Motor neuron (in vitro differentiated cells): Measurements from ENCODE around the gene F7. TPM values are rescaled to one million over a fixed set of nuclear protein-coding genes. Genes with fewer than 3 reads are reported as not detected.
A peak's percentile ranks its signal among the peaks of the same experiment; 100 is the strongest.
"Not testable (repeated sequence)": the region's sequence is repeated elsewhere in the genome, so short reads cannot be mapped to it uniquely, and the experiment has no call there.

Experiments
- ATAC-seq, 8 experiments: fragments of 200-7000 bp; cut with Tn5 transposase; replicated peaks in 6 of 8; 2 replicates each; pipeline ENCODE4 v1.8.0; 2021; ENCODE audit warnings: mild to moderate bottlenecking in 8 of 8, moderate library complexity in 8 of 8
- H3K27ac ChIP-seq, 2 donors: fragments of 250-450 bp; sonication (Bioruptor Pico); 2 replicates each; pipeline ENCODE4 v1.9.0; 2021; ENCODE audit warnings: antibody characterized with exemption in 2 of 2, mild to moderate bottlenecking in 2 of 2, moderate library complexity in 1 of 2
- H3K4me1 ChIP-seq, 2 donors: fragments of 250-450 bp; sonication (Bioruptor Pico); replicated peaks in 1 of 2; 2 replicates each; pipeline ENCODE4 v1.6.1; 2021; ENCODE audit warnings: antibody characterized with exemption in 2 of 2, mild to moderate bottlenecking in 2 of 2, moderate library complexity in 1 of 2
- H3K4me3 ChIP-seq, 5 donors: fragments of 250-450 bp; sonication (Bioruptor Pico); 2 replicates each; pipeline ENCODE4 v1.9.0; 2021; ENCODE audit warnings: antibody characterized with exemption in 5 of 5, mild to moderate bottlenecking in 5 of 5, moderate library complexity in 4 of 5
- WGBS, 10 experiments: fragments of 450-650 bp; shearing (Covaris generic); methylation state at CpG; one replicate each; pipeline ENCODE4 v1.0.0; 2022; 5-methylcytosine and 5-hydroxymethylcytosine counted together
- in situ Hi-C, 9 experiments: fragments of 400-800 bp; cut with MboI; loops; one replicate each; pipeline ENCODE4 v1.15.0; 2021; ENCODE audit warnings: low sequenced_read_pairs in 9 of 9, low pct_unique_long_range_greater_than_20kb in 2 of 9; ENCODE audit not compliant: unreplicated experiment in 9 of 9
- total RNA-seq, 8 experiments: library from RNA; unstranded; fragments of 300-600 nt; gene quantifications; 2 replicates each; pipeline versions ENCODE4 v1.2.3 to v1.2.4, GENCODE V29; 2022

F7 gene
- total RNA-seq, 8 experiments from 2014 or later = 0.14 to 0.76 (median 0.28) TPM

- no peak overlapping the region for H3K4me3 ChIP-seq
- no peaks in the 10 kb centered on the region for H3K4me1 ChIP-seq
- WGBS, 10 experiments = 40 to 100% (median 94%) methylated on average over 1 to 12 of the region's 39 CpGs; no CpG with 5 or more reads in 4 of the 10 experiments
- no peak overlapping the region for H3K27ac ChIP-seq
- no peak for ATAC-seq
- in situ Hi-C loops = no loop called here
Measured at GRCh38 chr13:113076681-113077401, 28.8 kb upstream of the F7 start.

- Histone ChIP-seq H3K4me1 (no peaks in the 10 kb centered on the region), H3K4me3 (no peak overlapping the region), H3K27ac (no peak overlapping the region)
- in situ Hi-C loops = no loop called here
- no peak for ATAC-seq
- WGBS, 10 experiments = 88 to 100% (median 100%) methylated on average over 1 to 5 of the region's 20 CpGs; no CpG with 5 or more reads in 7 of the 10 experiments
Measured at GRCh38 chr13:113077566-113077952, 28.0 kb upstream of the F7 start.

GRCh38 chr13:113077953-113078901 is 27.4 kb upstream of the F7 start:
- 80 to 100% (median 87%) methylated on average over 1 to 7 of the region's 42 CpGs; no CpG with 5 or more reads in 5 of the 10 experiments for WGBS, 10 experiments
- no peak for ATAC-seq
- Histone ChIP-seq H3K27ac (no peak overlapping the region), H3K4me1 (no peaks in the 10 kb centered on the region), H3K4me3 (no peak overlapping the region)
- in situ Hi-C loops = no loop called here

GRCh38 chr13:113078902-113079780 is 26.4 kb upstream of the F7 start:
- peaks cover 2 to 7% of the 10 kb centered on the region in 2 donors for H3K4me1 ChIP-seq
- H3K27ac ChIP-seq = no peak overlapping the region
- WGBS, 10 experiments = 24 to 100% (median 70%) methylated on average over 1 to 10 of the region's 27 CpGs; no CpG with 5 or more reads in 4 of the 10 experiments
- no peak overlapping the region for H3K4me3 ChIP-seq
- in situ Hi-C loops = no loop called here
- no peak for ATAC-seq

- in situ Hi-C loops, ATAC-seq, H3K4me1 ChIP-seq, H3K4me3 ChIP-seq, H3K27ac ChIP-seq: not testable (repeated sequence)
- 40 to 90% (median 40%) methylated on average over 1 to 2 of the region's 9 CpGs; no CpG with 5 or more reads in 7 of the 10 experiments for WGBS, 10 experiments
Measured at GRCh38 chr13:113079781-113080080, 25.9 kb upstream of the F7 start.

- no peak overlapping the region for H3K27ac ChIP-seq
- in situ Hi-C loops = no loop called here
- 27 to 96% (median 80%) methylated on average over 1 to 5 of the region's 18 CpGs; no CpG with 5 or more reads in 7 of the 10 experiments for WGBS, 10 experiments
Measured at GRCh38 chr13:113080361-113080831, 25.2 kb upstream of the F7 start.

GRCh38 chr13:113080901-113081521 is 24.6 kb upstream of the F7 start:
- WGBS, 10 experiments = 52 to 80% methylated on average over 5 to 6 of the region's 25 CpGs; no CpG with 5 or more reads in 8 of the 10 experiments
- in situ Hi-C loops = no loop called here
- ATAC-seq = no peak
- H3K27ac ChIP-seq = no peak overlapping the region
- H3K4me1 ChIP-seq = peaks cover 2 to 9% of the 10 kb centered on the region in 2 donors
- H3K4me3 ChIP-seq = no peak overlapping the region

More at GRCh38 chr13:113080361-113080831, 25.2 kb upstream of the F7 start:
- Histone ChIP-seq H3K4me1 (peaks cover 2 to 9% of the 10 kb centered on the region in 2 donors), H3K4me3 (no peak overlapping the region)
- ATAC-seq = no peak

GRCh38 chr13:113082198-113083021 is 23.2 kb upstream of the F7 start:
- no peak for ATAC-seq

GRCh38 chr13:113083022-113083373 is 22.6 kb upstream of the F7 start:
- Histone ChIP-seq H3K27ac (no peak overlapping the region), H3K4me3 (no peak overlapping the region), H3K4me1 (peaks cover 2 to 9% of the 10 kb centered on the region in 2 donors)
- in situ Hi-C loops = no loop called here
- ATAC-seq = no peak
- WGBS, 10 experiments = 0 to 90% (median 78%) methylated on average over 1 to 6 of the region's 10 CpGs; no CpG with 5 or more reads in 6 of the 10 experiments

More at GRCh38 chr13:113082198-113083021, 23.2 kb upstream of the F7 start:
- H3K27ac ChIP-seq = no peak overlapping the region
- H3K4me3 ChIP-seq = no peak overlapping the region
- peaks cover 2 to 9% of the 10 kb centered on the region in 2 donors for H3K4me1 ChIP-seq
- in situ Hi-C loops = no loop called here
- WGBS, 10 experiments = 60 to 92% methylated on average over 2 to 7 of the region's 26 CpGs; no CpG with 5 or more reads in 8 of the 10 experiments

GRCh38 chr13:113083402-113084061 is 22.1 kb upstream of the F7 start:
- H3K4me3 ChIP-seq = no peak overlapping the region
- H3K4me1 ChIP-seq = peaks cover 2 to 9% of the 10 kb centered on the region in 2 donors
- H3K27ac ChIP-seq = no peak overlapping the region
- ATAC-seq = peak; percentile 63 to 98 (median 79)
- WGBS, 10 experiments = 0 to 87% (median 62%) methylated on average over 1 to 10 of the region's 18 CpGs; no CpG with 5 or more reads in 4 of the 10 experiments
- in situ Hi-C loops = no loop called here
